Esophagus (tissue), 2 donors: Measurements from ENCODE around the gene MCRIP1. TPM values are rescaled to one million over a fixed set of nuclear protein-coding genes. Genes with fewer than 3 reads are reported as not detected.

Experiments
- H3K27ac ChIP-seq, 2 donors: one replicate each; pipeline ENCODE4 v1.5.1; 2013; ENCODE audit warnings: low read depth in 2 of 2, mild to moderate bottlenecking in 2 of 2, inconsistent platforms in 1 of 2, low read length in 1 of 2, moderate library complexity in 1 of 2
- H3K27me3 ChIP-seq, 2 donors: one replicate each; pipeline ENCODE4 v1.6.1; 2013; ENCODE audit warnings: low read length in 2 of 2, control low read depth in 1 of 2, mild to moderate bottlenecking in 1 of 2; ENCODE audit not compliant: insufficient read depth in 2 of 2, control insufficient read depth in 1 of 2
- H3K36me3 ChIP-seq, 2 donors: one replicate each; pipeline ENCODE4 v1.6.1; 2013; ENCODE audit warnings: low read length in 1 of 2; ENCODE audit not compliant: control insufficient read depth in 2 of 2, insufficient read depth in 2 of 2
- H3K4me1 ChIP-seq, 2 donors: one replicate each; pipeline ENCODE4 v1.6.1; 2013; ENCODE audit warnings: low read length in 1 of 2; ENCODE audit not compliant: control insufficient read depth in 2 of 2, insufficient read depth in 2 of 2
- H3K4me3 ChIP-seq, 2 donors: one replicate each; pipeline ENCODE4 v1.5.1; 2013; ENCODE audit warnings: low read length in 2 of 2, mild to moderate bottlenecking in 2 of 2, low read depth in 1 of 2, moderate library complexity in 1 of 2
- H3K9me3 ChIP-seq, 2 donors: one replicate each; pipeline ENCODE4 v1.6.1; 2013; ENCODE audit warnings: mild to moderate bottlenecking in 2 of 2, low read depth in 1 of 2, low read length in 1 of 2, moderate library complexity in 1 of 2; ENCODE audit not compliant: control insufficient read depth in 2 of 2, insufficient read depth in 1 of 2
- WGBS, 2 donors: extraction: QIAGEN DNeasy Blood & Tissue Kit; methylation state at CpG; one replicate each; pipeline ENCODE4 v1.1.7; 2013; 5-methylcytosine and 5-hydroxymethylcytosine counted together
- polyA plus RNA-seq, 2 donors: library from polyadenylated mRNA; stranded (reverse); fragments of 200-250 nt; gene quantifications; one replicate each; pipeline ENCODE4 v1.2.3, GENCODE V29; 2013
- donor health status: healthy with polysubstance abuse.
- donor health status: Bipolar disorder and iron deficiency.

Gene MCRIP1
- polyA plus RNA-seq, 2 donors = 24.7 to 32.3 TPM

DNA sequence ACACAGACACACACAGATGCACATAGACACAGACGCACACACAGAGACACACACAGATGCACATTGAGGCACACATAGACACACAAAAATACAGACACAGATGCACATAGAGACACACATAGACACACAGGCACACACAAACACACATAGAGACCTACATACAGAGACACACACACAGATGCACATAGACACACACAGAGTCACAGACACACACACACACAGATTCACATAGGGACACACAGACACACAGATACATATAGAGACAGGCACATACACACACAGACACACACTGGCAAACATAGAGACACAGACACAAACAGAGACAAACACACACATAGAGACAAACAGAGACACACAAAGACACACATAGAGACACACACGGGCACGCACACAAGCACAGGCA is 39.0 kb downstream of the MCRIP1 start:
- WGBS, 2 donors = 88 to 89% methylated on average over 3 of the region's 3 CpGs
- no peak overlapping the region for H3K4me3 ChIP-seq
- H3K4me1 ChIP-seq = no peaks in the 10 kb centered on the region
- H3K36me3 ChIP-seq = no peaks in the 10 kb centered on the region
- peaks cover 0 to 3% of the 10 kb centered on the region in 2 donors for H3K9me3 ChIP-seq
- H3K27me3 ChIP-seq = no peaks in the 10 kb centered on the region
- H3K27ac ChIP-seq = no peak overlapping the region

DNA sequence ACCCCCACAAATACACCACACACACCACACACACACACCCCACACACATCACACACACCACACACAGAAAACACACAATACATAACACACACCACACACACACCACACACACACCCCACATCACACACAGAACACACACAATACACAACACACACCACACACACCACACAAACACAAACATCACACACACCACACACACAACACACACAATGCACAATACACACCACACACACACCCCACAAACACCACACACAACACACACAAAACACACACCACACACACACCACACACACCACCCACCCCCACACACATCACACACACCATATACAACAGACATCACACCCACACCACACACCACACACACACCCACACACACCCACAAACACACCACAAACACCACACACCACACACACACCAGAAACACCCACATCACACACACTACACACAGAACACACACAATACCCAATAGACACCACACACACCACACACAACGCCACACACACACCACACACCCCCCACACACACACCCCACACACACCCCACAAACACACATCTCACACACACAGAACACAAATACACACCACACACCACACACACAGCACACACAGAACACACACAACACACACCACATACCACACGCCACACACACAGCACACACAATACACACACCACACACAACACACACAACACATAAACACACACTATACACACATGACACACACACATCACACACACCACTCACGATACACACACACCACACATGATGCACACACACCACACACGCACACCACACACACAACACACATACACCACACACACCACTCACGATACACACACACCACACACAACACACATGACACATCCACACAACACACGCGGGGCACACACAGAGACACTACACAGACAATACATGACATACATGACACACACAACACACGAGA is 40.1 kb downstream of the MCRIP1 start:
- peaks cover 0 to 3% of the 10 kb centered on the region in 2 donors for H3K9me3 ChIP-seq
- no peaks in the 10 kb centered on the region for H3K36me3 ChIP-seq
- H3K27ac ChIP-seq = no peak overlapping the region
- H3K27me3 ChIP-seq = no peaks in the 10 kb centered on the region
- 91% methylated on average over 8 of the region's 8 CpGs for WGBS, 2 donors
- no peaks in the 10 kb centered on the region for H3K4me1 ChIP-seq
- H3K4me3 ChIP-seq = no peak overlapping the region

Other genes starting within 250 kb of the MCRIP1 start
- 10 to 100 TPM; 30.6 to 38.8 TPM for gene NPLOC4, start 196.2 kb downstream of the MCRIP1 start, polyA plus RNA-seq
- gene TSPAN10, start 196.1 kb downstream of the MCRIP1 start, polyA plus RNA-seq = 1 to 10 TPM in 1 of 2 donors, under 1 TPM in 1; 0.56 to 1.7 TPM
- under 1 TPM; 0.12 to 0.33 TPM for gene PDE6G, start 176.7 kb downstream of the MCRIP1 start, polyA plus RNA-seq
- 10 to 100 TPM; 38.1 to 46.1 TPM for gene OXLD1, start 166.7 kb downstream of the MCRIP1 start, polyA plus RNA-seq
- 10 to 100 TPM; 22.2 to 33.0 TPM for gene CCDC137, start 166.6 kb downstream of the MCRIP1 start, polyA plus RNA-seq
- 10 to 100 TPM; 36.2 to 53.9 TPM for gene ARL16, start 149.5 kb downstream of the MCRIP1 start, polyA plus RNA-seq
- gene HGS, start 149.3 kb downstream of the MCRIP1 start, polyA plus RNA-seq = 100 to 1,000 TPM in 1 of 2 donors, 10 to 100 TPM in 1; 83.6 to 131 TPM
- 100 to 1,000 TPM; 136 to 173 TPM for gene MRPL12, start 129.9 kb downstream of the MCRIP1 start, polyA plus RNA-seq
- 10 to 100 TPM; 40.5 to 42.4 TPM for gene SLC25A10, start 121.0 kb downstream of the MCRIP1 start, polyA plus RNA-seq
- under 1 TPM; 0.11 to 0.14 TPM for gene GCGR, start 29.1 kb downstream of the MCRIP1 start, polyA plus RNA-seq
- gene PPP1R27, start 1.8 kb upstream of the MCRIP1 start, polyA plus RNA-seq = under 1 TPM; 0.25 to 0.98 TPM
- gene P4HB, start 27.2 kb upstream of the MCRIP1 start, polyA plus RNA-seq = 100 to 1,000 TPM; 582 to 595 TPM
- gene ARHGDIA, start 38.0 kb upstream of the MCRIP1 start, polyA plus RNA-seq = 100 to 1,000 TPM; 201 to 209 TPM
- gene ALYREF, start 58.3 kb upstream of the MCRIP1 start, polyA plus RNA-seq = 10 to 100 TPM; 16.3 to 61.0 TPM
- 100 to 1,000 TPM; 127 to 187 TPM for gene ANAPC11, start 58.4 kb upstream of the MCRIP1 start, polyA plus RNA-seq
- under 1 TPM; 0.33 to 0.49 TPM for gene NPB, start 68.9 kb upstream of the MCRIP1 start, polyA plus RNA-seq
- gene PCYT2, start 78.1 kb upstream of the MCRIP1 start, polyA plus RNA-seq = 10 to 100 TPM; 23.1 to 46.5 TPM
- gene SIRT7, start 84.9 kb upstream of the MCRIP1 start, polyA plus RNA-seq = 10 to 100 TPM; 64.9 to 84.0 TPM
- 10 to 100 TPM; 10.3 to 11.9 TPM for gene MAFG, start 94.4 kb upstream of the MCRIP1 start, polyA plus RNA-seq
- 10 to 100 TPM in 1 of 2 donors, 1 to 10 TPM in 1; 6.5 to 18.1 TPM for gene PYCR1, start 104.0 kb upstream of the MCRIP1 start, polyA plus RNA-seq
- gene MYADML2, start 113.9 kb upstream of the MCRIP1 start, polyA plus RNA-seq = not detected
- under 1 TPM; 0.07 to 0.08 TPM for gene NOTUM, start 127.9 kb upstream of the MCRIP1 start, polyA plus RNA-seq
- 10 to 100 TPM; 19.1 to 29.8 TPM for gene ASPSCR1, start 144.3 kb upstream of the MCRIP1 start, polyA plus RNA-seq
- gene CENPX, start 189.6 kb upstream of the MCRIP1 start, polyA plus RNA-seq = 100 to 1,000 TPM in 1 of 2 donors, 10 to 100 TPM in 1; 86.8 to 117 TPM
- 10 to 100 TPM; 10.6 to 17.2 TPM for gene LRRC45, start 190.0 kb upstream of the MCRIP1 start, polyA plus RNA-seq
- 1 to 10 TPM; 7.1 to 9.6 TPM for gene RAC3, start 198.4 kb upstream of the MCRIP1 start, polyA plus RNA-seq
- 100 to 1,000 TPM; 136 to 145 TPM for gene DCXR, start 204.4 kb upstream of the MCRIP1 start, polyA plus RNA-seq
- gene RFNG, start 218.5 kb upstream of the MCRIP1 start, polyA plus RNA-seq = 10 to 100 TPM; 27.4 to 36.4 TPM
- 10 to 100 TPM; 61.7 to 65.8 TPM for gene GPS1, start 218.6 kb upstream of the MCRIP1 start, polyA plus RNA-seq
- gene DUS1L, start 232.5 kb upstream of the MCRIP1 start, polyA plus RNA-seq = 100 to 1,000 TPM; 118 to 182 TPM